Suprapubic skin (tissue), 4 donors: ENCODE measurements around the gene OSR1.

Source experiments
- CTCF ChIP-seq, 2 donors: fragments of 200-600 bp in 1 of 2; fragments of 450-650 bp in 1 of 2; sonication (generic) in 1 of 2; IDR thresholded peaks; one replicate each; pipeline ENCODE4 v1.5.1; 2016 to 2019; ENCODE audit warnings: antibody characterized with exemption in 2 of 2, mild to moderate bottlenecking in 1 of 2, moderate library complexity in 1 of 2
- EP300 ChIP-seq: sonication (generic); formaldehyde crosslinking; IDR thresholded peaks from one replicate; pipeline ENCODE4 v1.6.1; 2017; ENCODE audit warnings: antibody characterized with exemption
- POLR2A ChIP-seq, 2 donors: fragments of 450-650 bp; IDR thresholded peaks; one replicate each; pipeline ENCODE4 v1.6.1; 2017; ENCODE audit warnings: antibody characterized with exemption in 2 of 2, mild to moderate bottlenecking in 2 of 2, moderate library complexity in 2 of 2
- POLR2AphosphoS5 ChIP-seq, 3 donors: sonication (generic); formaldehyde crosslinking; IDR thresholded peaks; one replicate each; pipeline ENCODE4 v1.6.1; 2017; ENCODE audit warnings: antibody characterized with exemption in 3 of 3

- TF ChIP-seq EP300 (no peak), CTCF (IDR thresholded peaks at IDR 0.05) (no peak), POLR2A (IDR thresholded peaks at IDR 0.05) (no peak), POLR2AphosphoS5 (IDR thresholded peaks at IDR 0.05) (no peak)
Observed at GRCh38 chr2:19380532-19380931, 22.1 kb upstream of the OSR1 start.
